ENCODE results near the gene PSTPIP1. TPM values are rescaled to one million over a fixed set of nuclear protein-coding genes. Genes with fewer than 3 reads are reported as not detected.

The PSTPIP1 gene
- total and polyA plus RNA-seq, 7 donors: 2.1 to 14.3 (median 7.4) TPM

DNA sequence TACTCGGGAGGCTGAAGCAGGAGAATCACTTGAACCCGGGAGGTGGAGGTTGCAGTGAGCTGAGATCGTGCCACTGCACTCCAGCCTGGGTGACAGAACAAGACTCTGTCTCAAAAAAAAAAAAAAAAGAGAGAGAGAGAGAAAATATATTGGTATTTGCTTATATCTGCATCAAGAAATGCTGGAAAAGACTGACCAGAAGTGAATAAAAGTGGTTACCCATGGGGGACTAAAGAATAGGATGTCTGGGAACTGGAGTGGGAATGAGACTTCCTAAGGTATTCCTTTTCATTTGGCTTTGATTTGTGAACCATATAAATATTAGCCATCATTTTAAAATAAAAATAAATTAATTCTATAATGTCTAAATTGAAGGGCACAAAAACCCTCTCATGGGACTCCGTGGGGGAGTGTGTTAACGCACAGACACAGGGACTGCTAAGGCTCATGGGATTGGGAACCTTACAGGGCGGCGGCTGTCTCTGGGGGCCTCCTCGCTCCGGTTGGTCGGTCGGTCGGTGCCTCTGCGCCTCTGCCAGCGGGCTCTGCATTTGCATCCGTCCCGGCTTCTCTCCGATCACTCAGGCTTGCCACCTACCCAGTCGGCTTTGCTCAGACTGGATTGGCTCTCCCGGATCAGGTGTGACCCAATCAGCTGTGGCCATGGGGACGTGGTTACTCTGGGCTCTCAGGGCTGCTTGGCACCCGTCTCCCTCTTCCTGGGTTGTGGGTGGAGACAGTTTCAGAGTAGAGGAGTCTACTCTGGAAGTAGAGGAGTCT, 88.6 kb downstream of the PSTPIP1 start:
- no peak overlapping the region for H3K27ac ChIP-seq
- H3K9me3 ChIP-seq: no peaks in the 10 kb centered on the region
- peaks cover 0 to 13% (median 4%) of the 10 kb centered on the region in 4 donors for H3K4me1 ChIP-seq
- WGBS, 2 donors: 11 to 14% methylated on average over 21 of the region's 21 CpGs
- no peak for TF ChIP-seq EP300 (IDR thresholded peaks at IDR 0.05)
- no peak for TF ChIP-seq POLR2AphosphoS5 (IDR thresholded peaks at IDR 0.05)
- no peak for TF ChIP-seq CTCF (IDR thresholded peaks at IDR 0.05)
- no peak for TF ChIP-seq POLR2A (IDR thresholded peaks at IDR 0.05)
- intact Hi-C loops (cut with DNase I): no loop called here
- H3K4me3 ChIP-seq: peak overlapping the region in 3 of 4 donors; percentile 15 to 38 (median 30)
- no peaks in the 10 kb centered on the region for H3K27me3 ChIP-seq
- DNase-seq: peak; percentile 82
- no peaks in the 10 kb centered on the region for H3K36me3 ChIP-seq

- Histone ChIP-seq H3K27ac (no peak overlapping the region), H3K4me3 (no peak overlapping the region), H3K36me3 (no peaks in the 10 kb centered on the region), H3K9me3 (no peaks in the 10 kb centered on the region), H3K27me3 (no peaks in the 10 kb centered on the region), H3K4me1 (peaks cover 0 to 13% (median 4%) of the 10 kb centered on the region in 4 donors)
- 90 to 92% methylated on average over 8 of the region's 8 CpGs for WGBS, 2 donors
- TF ChIP-seq POLR2A (IDR thresholded peaks at IDR 0.05) (no peak), POLR2AphosphoS5 (IDR thresholded peaks at IDR 0.05) (no peak)
- no peak for DNase-seq
- intact Hi-C loops (cut with DNase I): no loop called here
These were observed 89.5 kb downstream of the PSTPIP1 start for GRCh38 chr15:77084436-77084835.

DNA sequence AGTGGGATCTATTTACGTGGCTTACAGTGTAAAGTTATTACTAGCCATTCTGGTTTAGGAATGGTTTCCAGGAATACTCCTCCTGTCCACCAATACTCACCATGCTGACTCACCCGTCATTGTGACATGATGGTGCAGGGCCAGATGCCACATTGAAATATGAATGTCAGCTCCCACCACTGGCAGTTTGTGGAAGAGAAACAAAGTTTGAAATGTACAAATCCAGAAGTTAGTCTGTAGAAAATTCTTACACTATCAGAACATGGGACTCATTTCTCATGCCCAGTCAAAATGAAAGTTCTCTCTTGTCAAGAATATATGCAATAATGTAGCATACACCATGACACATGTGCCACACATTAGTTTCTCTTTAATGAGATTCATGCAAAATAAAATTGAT, 90.4 kb downstream of the PSTPIP1 start:
- peak; percentile 25 for DNase-seq
- Histone ChIP-seq H3K36me3 (no peaks in the 10 kb centered on the region), H3K9me3 (no peaks in the 10 kb centered on the region), H3K4me1 (peaks cover 0 to 13% (median 4%) of the 10 kb centered on the region in 4 donors), H3K4me3 (no peak overlapping the region), H3K27me3 (no peaks in the 10 kb centered on the region), H3K27ac (no peak overlapping the region)
- TF ChIP-seq EP300 (IDR thresholded peaks at IDR 0.05) (no peak), CTCF (IDR thresholded peaks at IDR 0.05) (no peak), POLR2AphosphoS5 (IDR thresholded peaks at IDR 0.05) (no peak), POLR2A (IDR thresholded peaks at IDR 0.05) (no peak)
- intact Hi-C loops (cut with DNase I): no loop called here
- WGBS, 2 donors: 44 to 64% methylated on average over 2 of the region's 2 CpGs

Small RNA genes lying within 50 kb of the gene (small RNA-seq; reads per million reads assigned to genes)
- 0 reads per million in 3 donors for gene RN7SL278P

Other genes with a start within 250 kb of the PSTPIP1 start
- gene SCAPER, start 89.8 kb upstream of the PSTPIP1 start, total RNA-seq: 10 to 100 TPM; 22.5 to 40.7 (median 30.6) TPM
- gene SCAPER, start 89.8 kb upstream of the PSTPIP1 start, polyA plus RNA-seq: 10 to 100 TPM in 1 of 3 donors, 1 to 10 TPM in 2; 5.3 to 16.8 (median 8.3) TPM
- 10 to 100 TPM; 45.5 to 62.8 (median 53.7) TPM for gene RCN2, start 63.4 kb upstream of the PSTPIP1 start, total RNA-seq
- 10 to 100 TPM; 12.3 to 30.0 (median 16.2) TPM for gene RCN2, start 63.4 kb upstream of the PSTPIP1 start, polyA plus RNA-seq
- 100 to 1,000 TPM; 129 to 220 (median 157) TPM for gene TSPAN3, start 76.0 kb downstream of the PSTPIP1 start, total RNA-seq
- gene TSPAN3, start 76.0 kb downstream of the PSTPIP1 start, polyA plus RNA-seq: 100 to 1,000 TPM; 147 to 402 (median 255) TPM

All from sigmoid colon (tissue), 7 donors.